HG03575 (cell line): ENCODE results near the gene EPC1.
A peak's percentile ranks its signal among the peaks of the same experiment; 100 is the strongest.

Experiments used
- ATAC-seq: cut with Tn5 transposase; IDR thresholded peaks from one replicate; pipeline ENCODE4 v1.9.1; 2021; ENCODE audit not compliant: unreplicated experiment, insufficient number of reproducible peaks, low FRiP score; ENCODE audit errors: extremely low read depth

The EPC1 gene

GRCh38 chr10:32341596-32341995, 5.4 kb downstream of the EPC1 start:
- no peak for ATAC-seq

- ATAC-seq, result no peak
These were observed 6.3 kb downstream of the EPC1 start for GRCh38 chr10:32340596-32341180.

GRCh38 chr10:32338262-32338661, 8.7 kb downstream of the EPC1 start:
- ATAC-seq, result no peak

- ATAC-seq, result no peak
These were observed 9.6 kb downstream of the EPC1 start for GRCh38 chr10:32337350-32337749.

- ATAC-seq, result no peak
These were observed 13.1 kb downstream of the EPC1 start for GRCh38 chr10:32333849-32334248.

- ATAC-seq, result peak; percentile 88
These were observed 14.6 kb downstream of the EPC1 start for GRCh38 chr10:32332299-32332750.

- ATAC-seq, result no peak
These were observed 15.4 kb downstream of the EPC1 start for GRCh38 chr10:32331606-32332005.

- ATAC-seq, result no peak
These were observed 16.7 kb downstream of the EPC1 start for GRCh38 chr10:32330214-32330613.

- no peak for ATAC-seq
These were observed 17.9 kb downstream of the EPC1 start for GRCh38 chr10:32329061-32329460.

GRCh38 chr10:32328499-32328898, 18.5 kb downstream of the EPC1 start:
- no peak for ATAC-seq

- no peak for ATAC-seq
These were observed 19.6 kb downstream of the EPC1 start for GRCh38 chr10:32327364-32327691.

- ATAC-seq, result no peak
These were observed 20.1 kb downstream of the EPC1 start for GRCh38 chr10:32326680-32327363.

GRCh38 chr10:32326119-32326518, 20.8 kb downstream of the EPC1 start:
- no peak for ATAC-seq

GRCh38 chr10:32323051-32323450, 23.9 kb downstream of the EPC1 start:
- no peak for ATAC-seq

GRCh38 chr10:32321016-32321631, 25.8 kb downstream of the EPC1 start:
- ATAC-seq, result no peak

- no peak for ATAC-seq
These were observed 28.5 kb downstream of the EPC1 start for GRCh38 chr10:32318476-32318896.

- ATAC-seq, result peak; percentile 94
These were observed 29.1 kb downstream of the EPC1 start for GRCh38 chr10:32317795-32318357.

- ATAC-seq, result no peak
These were observed 31.5 kb downstream of the EPC1 start for GRCh38 chr10:32315424-32315823.

GRCh38 chr10:32314588-32314987, 32.4 kb downstream of the EPC1 start:
- no peak for ATAC-seq

- ATAC-seq, result no peak
These were observed 38.8 kb downstream of the EPC1 start for GRCh38 chr10:32308027-32308603.
